ENCODE results near the gene SZT2. TPM values are rescaled to one million over a fixed set of nuclear protein-coding genes. Genes with fewer than 3 reads are reported as not detected.
A peak's percentile ranks its signal among the peaks of the same experiment; 100 is the strongest.

The SZT2 gene
- total and polyA plus RNA-seq, 2 of the 13 experiments (the other 11 are each of a cell fraction or from before 2014, with no cell fraction given), result 8.0 to 8.8 TPM

- 0 out of 2 replicates have a peak, but pooled peaks have one; percentile 48 for TF ChIP-seq ARID2 (CRISPR knock-in tag; IDR thresholded peaks at IDR 0.05; ENCODE audit: borderline replicate concordance)
- TF ChIP-seq, protein P1, sequence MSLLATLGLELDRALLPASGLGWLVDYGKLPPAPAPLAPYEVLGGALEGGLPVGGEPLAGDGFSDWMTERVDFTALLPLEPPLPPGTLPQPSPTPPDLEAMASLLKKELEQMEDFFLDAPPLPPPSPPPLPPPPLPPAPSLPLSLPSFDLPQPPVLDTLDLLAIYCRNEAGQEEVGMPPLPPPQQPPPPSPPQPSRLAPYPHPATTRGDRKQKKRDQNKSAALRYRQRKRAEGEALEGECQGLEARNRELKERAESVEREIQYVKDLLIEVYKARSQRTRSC (CRISPR knock-in tag; IDR thresholded peaks at IDR 0.05; ENCODE audit: low read depth), result no peak
- peak; percentile 93 for TF ChIP-seq GATAD1 (CRISPR knock-in tag; IDR thresholded peaks at IDR 0.05)
- TF ChIP-seq RAD51 (IDR thresholded peaks at IDR 0.05; ENCODE audit: borderline replicate concordance), result no peak
- TF ChIP-seq, protein P2, sequence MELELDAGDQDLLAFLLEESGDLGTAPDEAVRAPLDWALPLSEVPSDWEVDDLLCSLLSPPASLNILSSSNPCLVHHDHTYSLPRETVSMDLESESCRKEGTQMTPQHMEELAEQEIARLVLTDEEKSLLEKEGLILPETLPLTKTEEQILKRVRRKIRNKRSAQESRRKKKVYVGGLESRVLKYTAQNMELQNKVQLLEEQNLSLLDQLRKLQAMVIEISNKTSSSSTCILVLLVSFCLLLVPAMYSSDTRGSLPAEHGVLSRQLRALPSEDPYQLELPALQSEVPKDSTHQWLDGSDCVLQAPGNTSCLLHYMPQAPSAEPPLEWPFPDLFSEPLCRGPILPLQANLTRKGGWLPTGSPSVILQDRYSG (CRISPR knock-in tag; IDR thresholded peaks at IDR 0.05), result no peak
- no peak for TF ChIP-seq ZNF484 (CRISPR knock-in tag; IDR thresholded peaks at IDR 0.05; ENCODE audit: borderline replicate concordance, low read depth)
- peak; percentile 62; the same call in 1 of the 2 replicates for TF ChIP-seq HMGXB3 (CRISPR knock-in tag; IDR thresholded peaks at IDR 0.05; ENCODE audit: borderline replicate concordance)
- TF ChIP-seq ZNF639 (CRISPR knock-in tag; conservative IDR thresholded peaks at IDR 0.05), result peak; percentile 84
- TF ChIP-seq ZNF775 (CRISPR knock-in tag; IDR thresholded peaks at IDR 0.05; ENCODE audit: borderline replicate concordance), result no peak
- peak; percentile 94 for TF ChIP-seq SP2 (CRISPR knock-in tag; IDR thresholded peaks at IDR 0.05)
- TF ChIP-seq ZNF562 (CRISPR knock-in tag; IDR thresholded peaks at IDR 0.05; ENCODE audit: borderline replicate concordance), result no peak
- TF ChIP-seq FOXO1 (CRISPR knock-in tag; IDR thresholded peaks at IDR 0.05), result no peak
- no peak for TF ChIP-seq ATF3 (CRISPR knock-in tag; IDR thresholded peaks at IDR 0.05)
- 0 out of 2 replicates have a peak, but pooled peaks have one; percentile 50 for TF ChIP-seq HNRNPL (IDR thresholded peaks at IDR 0.05; ENCODE audit: low read depth, low read length)
- peak; percentile 69 for TF ChIP-seq ZNF749 (CRISPR knock-in tag; IDR thresholded peaks at IDR 0.05; ENCODE audit: borderline replicate concordance)
- peak; percentile 35 for TF ChIP-seq PHF5A (CRISPR knock-in tag; IDR thresholded peaks at IDR 0.05; ENCODE audit: low read depth, unreplicated experiment)
- TF ChIP-seq, protein P3, sequence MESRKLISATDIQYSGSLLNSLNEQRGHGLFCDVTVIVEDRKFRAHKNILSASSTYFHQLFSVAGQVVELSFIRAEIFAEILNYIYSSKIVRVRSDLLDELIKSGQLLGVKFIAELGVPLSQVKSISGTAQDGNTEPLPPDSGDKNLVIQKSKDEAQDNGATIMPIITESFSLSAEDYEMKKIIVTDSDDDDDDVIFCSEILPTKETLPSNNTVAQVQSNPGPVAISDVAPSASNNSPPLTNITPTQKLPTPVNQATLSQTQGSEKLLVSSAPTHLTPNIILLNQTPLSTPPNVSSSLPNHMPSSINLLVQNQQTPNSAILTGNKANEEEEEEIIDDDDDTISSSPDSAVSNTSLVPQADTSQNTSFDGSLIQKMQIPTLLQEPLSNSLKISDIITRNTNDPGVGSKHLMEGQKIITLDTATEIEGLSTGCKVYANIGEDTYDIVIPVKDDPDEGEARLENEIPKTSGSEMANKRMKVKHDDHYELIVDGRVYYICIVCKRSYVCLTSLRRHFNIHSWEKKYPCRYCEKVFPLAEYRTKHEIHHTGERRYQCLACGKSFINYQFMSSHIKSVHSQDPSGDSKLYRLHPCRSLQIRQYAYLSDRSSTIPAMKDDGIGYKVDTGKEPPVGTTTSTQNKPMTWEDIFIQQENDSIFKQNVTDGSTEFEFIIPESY (CRISPR knock-in tag; IDR thresholded peaks at IDR 0.05), result no peak
- TF ChIP-seq SMC3 (IDR thresholded peaks at IDR 0.05; ENCODE audit: low read length), result no peak
Observed at GRCh38 chr1:43389326-43390313, at the start of gene SZT2, which contains the start of gene MED8 (continued).
